ENCODE results near the gene FXR2. TPM values are rescaled to one million over a fixed set of nuclear protein-coding genes. Genes with fewer than 3 reads are reported as not detected.

The FXR2 gene
- total RNA-seq: 42.8 and 59.8 TPM in 2 replicates

DNA sequence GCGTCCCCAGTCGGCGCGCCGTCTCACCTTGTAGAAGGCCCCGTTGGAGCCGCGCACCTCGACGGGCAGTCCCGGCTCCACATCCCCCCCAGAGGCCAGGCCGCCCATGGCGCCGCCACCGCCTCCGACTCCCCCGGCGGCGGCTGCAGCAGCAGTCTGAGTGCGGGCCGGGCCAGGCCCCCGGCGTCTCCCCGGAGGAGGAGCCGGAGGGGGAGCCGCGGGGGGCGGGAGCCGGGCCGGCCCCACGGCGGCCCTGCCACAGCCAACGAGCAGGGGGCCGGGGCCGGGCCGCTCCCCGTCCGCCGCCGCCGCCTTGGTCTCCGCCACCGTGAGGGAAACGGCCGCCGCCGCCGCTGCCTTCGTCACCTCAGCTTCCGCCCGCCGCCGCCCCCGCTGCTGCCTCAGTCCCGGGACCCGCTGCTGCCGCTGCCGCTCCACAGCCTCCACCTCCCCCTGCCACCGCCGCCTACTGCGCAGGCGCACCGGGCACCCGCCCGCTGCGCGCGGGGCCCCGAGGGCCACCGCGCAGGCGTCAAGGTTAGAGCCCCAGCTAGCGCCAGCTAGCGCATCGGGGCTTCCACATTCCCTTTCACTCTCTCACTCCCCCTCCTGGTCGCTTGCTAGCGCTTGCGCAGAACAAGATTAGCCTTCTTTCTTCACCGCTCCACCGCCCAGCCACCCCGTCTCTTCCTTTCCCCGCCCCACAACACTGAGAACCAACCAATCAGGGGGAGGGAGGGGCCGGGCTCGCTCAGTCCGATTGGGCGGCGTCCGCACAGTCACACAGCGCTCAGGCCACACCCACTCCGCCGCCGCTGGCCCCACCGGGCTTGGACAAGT, at the start of gene FXR2:
Gene FXR2, minus strand, starts transcription at position 473 of the 840 bp plus-strand sequence. Its CDS starts 365 bp downstream, at position 108.

DNA sequence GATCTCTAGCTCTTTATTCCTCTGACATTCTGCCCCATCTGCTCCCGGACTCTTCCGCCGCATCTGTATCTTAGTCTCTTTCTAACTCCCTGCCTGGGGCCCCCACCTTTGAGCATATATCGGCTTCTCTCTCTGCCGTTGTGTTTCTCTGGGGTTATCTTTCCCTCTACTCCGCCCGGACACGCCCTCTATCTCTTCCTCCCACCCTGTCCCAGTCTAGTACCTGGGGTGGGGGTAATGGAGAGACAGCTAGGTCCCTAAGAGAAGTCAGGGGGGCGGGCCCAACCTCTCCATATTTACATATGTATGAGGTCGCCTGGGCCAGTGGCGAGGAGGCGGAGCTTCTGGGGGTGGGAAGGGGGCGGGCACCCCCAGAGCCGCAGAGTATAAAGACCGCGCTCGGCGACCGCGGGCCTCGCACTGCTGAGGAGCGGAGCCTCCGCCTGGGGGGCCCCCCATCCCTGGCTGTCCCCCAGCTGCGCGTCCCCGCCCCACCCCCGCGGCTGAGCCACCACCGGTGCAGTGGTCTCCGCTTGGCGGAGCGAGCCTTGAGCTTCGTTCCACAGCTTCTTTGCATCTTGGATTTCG, 35.9 kb upstream of the FXR2 start, which contains the start of gene ATP1B2:
Gene ATP1B2, plus strand, starts transcription at position 418 of the 588 bp plus-strand sequence. CDS start 593 bp downstream, outside the sequence.

DNA sequence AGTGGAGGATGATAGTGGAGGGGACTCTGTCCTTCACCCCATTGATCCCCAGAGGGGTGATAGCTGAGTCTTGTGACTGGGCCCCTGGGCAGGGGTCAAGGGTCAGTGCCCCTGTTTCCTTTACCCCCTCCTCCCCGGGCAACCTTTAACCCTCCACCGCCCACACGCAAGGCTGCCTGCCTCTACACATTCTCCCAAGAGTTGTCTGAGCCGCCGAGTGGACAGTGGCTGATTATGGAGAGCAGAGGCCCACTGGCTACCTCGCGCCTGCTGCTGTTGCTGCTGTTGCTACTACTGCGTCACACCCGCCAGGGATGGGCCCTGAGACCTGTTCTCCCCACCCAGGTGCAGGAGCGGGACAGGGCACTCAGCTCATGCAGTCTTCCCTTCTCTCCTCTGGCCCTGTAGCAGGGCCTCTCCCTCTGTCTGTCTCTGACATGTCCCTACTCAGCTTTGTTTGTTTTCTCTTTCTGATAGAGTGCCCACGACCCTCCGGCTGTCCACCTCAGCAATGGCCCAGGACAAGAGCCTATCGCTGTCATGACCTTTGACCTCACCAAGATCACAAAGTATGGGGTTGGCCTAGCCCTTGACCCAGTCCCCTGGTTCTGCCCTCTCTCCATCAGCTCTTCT, 15.4 kb upstream of the FXR2 start, which contains the start of gene SHBG:
Gene SHBG, plus strand, starts transcription at position 197 of the 633 bp plus-strand sequence. Its CDS starts 38 bp downstream, at position 235.

DNA sequence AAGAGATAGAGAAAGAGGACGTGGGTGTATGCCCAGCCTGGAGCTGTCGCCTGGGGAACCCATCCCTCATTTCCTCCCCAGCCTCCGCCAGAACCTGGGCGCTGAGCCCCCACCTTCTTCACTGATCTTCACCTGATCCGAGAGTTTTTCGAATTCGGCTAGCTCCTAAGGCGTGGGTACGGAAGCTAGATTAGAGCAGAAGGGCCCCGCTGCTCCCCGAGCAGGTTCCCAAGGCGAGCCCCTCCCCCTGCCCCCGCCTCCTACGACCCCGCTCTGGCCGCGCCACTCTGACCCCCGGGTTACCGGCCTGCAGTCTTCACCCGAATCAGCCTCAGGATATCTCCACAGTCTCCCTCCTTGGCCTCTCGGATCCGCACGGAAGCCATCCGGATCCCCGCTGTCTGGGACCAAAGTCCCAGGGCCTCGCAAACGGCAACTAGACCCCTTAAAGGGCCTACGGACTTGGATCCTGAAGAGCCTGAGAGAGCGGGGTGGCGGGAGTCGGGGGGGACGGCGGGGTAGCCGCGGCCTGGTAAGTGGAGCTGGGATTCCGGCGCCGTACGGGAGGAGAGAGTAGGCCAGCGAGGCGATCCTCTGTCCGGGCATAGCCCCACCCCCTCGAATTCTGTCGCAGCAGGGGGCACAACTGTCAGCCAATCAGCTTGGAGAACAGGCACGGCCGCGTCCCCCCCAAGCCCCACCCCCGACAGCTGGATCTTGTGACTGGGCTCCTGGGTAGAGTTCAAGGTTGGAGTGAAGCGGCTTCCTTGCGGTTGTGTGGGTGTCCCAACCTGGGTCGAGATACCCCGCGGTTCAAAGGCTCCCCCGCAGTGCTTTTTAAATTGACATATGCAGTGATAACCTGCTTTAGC, 12.8 kb upstream of the FXR2 start, which contains the start of gene SAT2:
Gene SAT2, minus strand, starts transcription at position 572 of the 872 bp plus-strand sequence. Its CDS starts 186 bp downstream, at position 386.

DNA sequence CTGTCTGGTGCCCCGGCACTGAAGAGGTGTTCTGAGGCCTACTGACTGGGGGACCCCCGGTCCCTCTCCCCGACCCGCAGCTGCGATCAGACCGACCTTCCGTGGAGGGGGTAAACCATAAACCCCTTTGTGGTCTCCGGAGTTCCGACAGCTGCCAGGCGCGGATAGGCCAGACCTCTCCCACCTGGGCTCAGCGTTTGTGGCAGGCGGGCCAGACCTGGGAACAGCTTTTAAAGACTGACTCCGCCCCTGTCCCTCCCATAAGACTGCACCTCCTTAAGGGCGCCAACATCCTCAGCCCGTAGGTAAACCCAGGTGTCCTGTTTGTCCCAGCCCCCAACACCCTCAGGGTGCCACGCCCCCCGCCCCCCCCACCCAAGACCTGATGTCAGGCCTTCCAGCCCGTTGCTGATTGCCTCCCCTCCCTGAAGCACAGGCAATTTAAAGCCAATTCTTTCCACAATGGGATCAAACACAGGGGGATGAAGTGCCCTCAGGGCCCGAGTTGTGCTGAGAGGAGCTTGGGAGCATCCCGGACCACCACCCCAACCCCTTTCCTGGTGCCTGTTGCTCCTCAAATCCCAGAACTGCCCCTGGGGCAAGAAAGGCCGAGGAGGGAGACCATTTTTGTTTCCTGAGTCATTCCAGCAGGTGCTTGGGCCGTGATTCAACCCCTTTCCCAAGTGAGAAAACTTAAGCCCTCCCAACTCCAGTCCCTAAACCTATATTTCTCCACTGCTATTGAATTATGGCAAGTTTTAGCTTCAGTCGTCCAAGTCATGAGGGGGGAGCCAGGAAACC, 24.6 kb downstream of the FXR2 start, which contains the start of gene SOX15:
Gene SOX15, minus strand, starts transcription at position 204 of the 801 bp plus-strand sequence. CDS start 418 bp downstream, outside the sequence.

DNA sequence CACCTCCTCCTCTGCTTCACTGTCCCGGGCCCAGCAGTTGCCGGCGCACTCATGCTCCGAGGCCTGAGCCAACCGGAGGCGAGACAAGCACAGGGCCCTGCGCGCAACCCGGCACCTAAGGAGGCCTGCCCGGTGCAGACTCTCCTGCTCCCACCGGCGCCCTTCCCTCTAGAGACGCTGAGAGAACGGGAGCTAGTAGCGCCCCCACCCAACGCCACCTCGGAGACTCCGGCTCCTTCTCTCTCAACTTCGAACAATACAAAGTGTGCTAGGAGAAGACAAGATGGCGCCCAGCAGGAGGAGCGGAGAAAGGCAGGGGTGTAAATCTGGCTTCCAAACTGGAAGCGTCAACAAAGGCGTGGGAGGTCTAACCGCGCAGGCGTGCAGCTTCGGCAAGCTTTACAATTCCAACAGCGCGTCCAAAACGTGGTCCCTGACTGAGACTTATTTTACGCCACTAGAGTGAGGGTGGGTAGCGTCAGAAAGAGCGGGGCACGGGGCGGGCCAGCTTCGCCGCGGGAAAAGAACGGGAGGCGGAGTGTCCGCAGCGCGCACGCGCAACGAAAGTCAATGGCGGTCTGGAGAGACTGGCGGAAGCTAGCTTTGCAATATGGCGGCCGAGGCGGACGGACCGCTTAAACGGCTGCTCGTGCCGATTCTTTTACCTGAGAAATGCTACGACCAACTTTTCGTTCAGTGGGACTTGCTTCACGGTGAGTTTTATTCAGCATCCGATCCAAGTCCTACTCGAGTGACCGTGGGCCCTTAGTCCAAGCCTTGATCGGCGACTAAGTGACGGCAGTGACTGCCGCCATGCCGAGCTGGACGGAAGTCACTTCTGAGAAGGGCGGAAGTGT, 31.2 kb downstream of the FXR2 start, which contains the start of gene MPDU1:
Gene MPDU1, plus strand, starts transcription at position 600 of the 857 bp plus-strand sequence. Its CDS starts 11 bp downstream, at position 611.

DNA sequence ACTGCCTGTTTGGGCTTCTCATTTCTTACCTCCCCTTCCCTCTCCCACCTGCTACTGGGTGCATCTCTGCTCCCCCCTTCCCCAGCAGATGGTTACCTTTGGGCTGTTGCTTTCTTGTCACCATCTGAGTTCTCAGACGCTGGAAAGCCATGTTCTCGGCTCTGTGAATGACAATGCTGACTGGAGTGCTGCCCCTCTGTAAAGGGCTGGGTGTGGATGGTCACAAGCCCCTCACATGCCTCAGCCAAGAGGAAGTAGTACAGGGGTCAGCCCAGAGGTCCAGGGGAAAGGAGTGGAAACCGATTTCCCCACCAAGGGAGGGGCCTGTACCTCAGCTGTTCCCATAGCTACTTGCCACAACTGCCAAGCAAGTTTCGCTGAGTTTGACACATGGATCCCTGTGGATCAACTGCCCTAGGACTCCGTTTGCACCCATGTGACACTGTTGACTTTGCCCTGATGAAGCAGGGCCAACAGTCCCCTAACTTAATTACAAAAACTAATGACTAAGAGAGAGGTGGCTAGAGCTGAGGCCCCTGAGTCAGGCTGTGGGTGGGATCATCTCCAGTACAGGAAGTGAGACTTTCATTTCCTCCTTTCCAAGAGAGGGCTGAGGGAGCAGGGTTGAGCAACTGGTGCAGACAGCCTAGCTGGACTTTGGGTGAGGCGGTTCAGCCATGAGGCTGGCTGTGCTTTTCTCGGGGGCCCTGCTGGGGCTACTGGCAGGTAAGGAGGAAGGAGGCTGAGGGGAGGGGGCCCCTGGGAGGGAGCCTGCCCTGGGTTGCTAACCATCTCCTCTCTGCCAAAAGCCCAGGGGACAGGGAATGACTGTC, 35.5 kb downstream of the FXR2 start, which contains the start of gene CD68:
Gene CD68, plus strand, starts transcription at position 638 of the 833 bp plus-strand sequence. Its CDS starts 40 bp downstream, at position 678.

DNA sequence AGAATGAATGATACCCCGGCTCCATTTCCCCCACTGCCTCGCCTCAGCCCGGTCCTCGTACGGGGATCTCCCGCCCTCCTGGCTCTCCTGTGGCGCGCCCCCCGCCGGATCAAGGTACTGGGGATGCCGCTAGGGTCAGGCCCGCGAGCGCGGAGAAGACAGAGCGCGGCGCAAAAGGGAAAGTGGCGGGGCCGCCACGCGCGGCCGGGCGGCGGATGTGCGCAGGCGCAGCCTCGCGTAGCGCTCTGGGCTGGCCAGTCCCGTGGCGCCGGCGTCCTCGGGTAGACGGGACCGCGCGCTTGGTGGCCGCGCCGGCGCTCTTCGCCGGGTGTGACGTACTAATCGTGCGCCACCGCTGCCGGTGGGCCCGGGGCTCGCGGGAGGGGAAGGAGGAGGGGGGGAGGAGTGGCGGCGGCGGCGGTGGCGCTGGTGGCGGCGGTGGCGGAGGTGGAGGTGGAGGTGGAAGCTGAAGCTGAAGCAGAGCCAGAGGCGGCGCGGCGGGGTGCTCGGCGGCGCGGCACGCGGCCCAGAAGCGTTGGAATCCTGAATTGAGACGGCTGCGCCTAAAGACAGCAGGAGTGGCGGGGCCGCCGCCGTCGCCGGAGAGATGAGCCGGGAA, 53.0 kb downstream of the FXR2 start, which contains the start of gene SENP3:
Gene SENP3, plus strand, starts transcription at position 331 of the 619 bp plus-strand sequence. CDS start 1,158 bp downstream, outside the sequence.

DNA sequence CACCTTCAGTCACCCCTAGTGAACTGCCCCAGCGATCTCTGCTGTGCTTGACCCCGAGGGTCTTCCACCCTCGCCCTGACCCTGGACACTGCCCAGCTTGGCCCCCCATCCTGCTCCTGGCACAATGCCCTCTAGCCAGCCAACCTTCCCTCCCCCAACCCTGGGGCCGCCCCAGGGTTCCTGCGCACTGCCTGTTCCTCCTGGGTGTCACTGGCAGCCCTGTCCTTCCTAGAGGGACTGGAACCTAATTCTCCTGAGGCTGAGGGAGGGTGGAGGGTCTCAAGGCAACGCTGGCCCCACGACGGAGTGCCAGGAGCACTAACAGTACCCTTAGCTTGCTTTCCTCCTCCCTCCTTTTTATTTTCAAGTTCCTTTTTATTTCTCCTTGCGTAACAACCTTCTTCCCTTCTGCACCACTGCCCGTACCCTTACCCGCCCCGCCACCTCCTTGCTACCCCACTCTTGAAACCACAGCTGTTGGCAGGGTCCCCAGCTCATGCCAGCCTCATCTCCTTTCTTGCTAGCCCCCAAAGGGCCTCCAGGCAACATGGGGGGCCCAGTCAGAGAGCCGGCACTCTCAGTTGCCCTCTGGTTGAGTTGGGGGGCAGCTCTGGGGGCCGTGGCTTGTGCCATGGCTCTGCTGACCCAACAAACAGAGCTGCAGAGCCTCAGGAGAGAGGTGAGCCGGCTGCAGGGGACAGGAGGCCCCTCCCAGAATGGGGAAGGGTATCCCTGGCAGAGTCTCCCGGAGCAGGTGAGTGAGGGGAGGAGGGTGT, 56.0 kb downstream of the FXR2 start, which contains the start of gene TNFSF13:
Gene TNFSF13, plus strand, starts transcription at position 207 of the 776 bp plus-strand sequence. Its CDS starts 290 bp downstream, at position 497.

DNA sequence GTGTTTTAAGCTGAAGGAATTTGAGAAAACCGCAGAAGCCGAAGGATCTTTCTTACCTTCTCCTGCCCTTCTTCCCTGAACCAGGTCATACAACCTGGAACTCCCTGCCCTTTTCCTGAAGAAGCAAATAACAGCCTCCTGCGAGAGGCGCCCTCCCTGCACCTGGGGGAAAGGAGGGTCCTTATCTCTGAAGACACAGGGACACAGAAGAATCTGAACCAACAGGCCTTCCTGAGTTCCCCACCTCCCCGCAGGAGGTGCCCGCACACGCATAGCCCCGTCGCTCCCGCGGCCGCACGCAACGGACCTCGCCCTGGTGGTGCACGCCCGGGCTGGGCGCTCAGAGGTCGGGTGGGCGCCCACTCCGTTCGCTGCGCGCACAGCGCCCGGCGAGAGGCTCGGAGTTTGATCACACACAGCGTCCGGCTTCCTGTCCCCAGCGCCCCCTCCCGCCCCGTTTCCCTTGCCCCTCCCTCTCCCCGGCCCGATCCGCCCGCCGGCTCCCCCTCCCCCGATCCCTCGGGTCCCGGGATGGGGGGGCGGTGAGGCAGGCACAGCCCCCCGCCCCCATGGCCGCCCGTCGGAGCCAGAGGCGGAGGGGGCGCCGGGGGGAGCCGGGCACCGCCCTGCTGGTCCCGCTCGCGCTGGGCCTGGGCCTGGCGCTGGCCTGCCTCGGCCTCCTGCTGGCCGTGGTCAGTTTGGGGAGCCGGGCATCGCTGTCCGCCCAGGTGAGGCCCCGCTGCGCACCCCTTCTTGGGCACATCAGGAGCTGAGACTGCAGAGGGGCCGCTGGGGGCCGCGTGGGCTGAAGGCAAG, 65.9 kb downstream of the FXR2 start, which contains the start of gene TNFSF12:
Gene TNFSF12, plus strand, starts transcription at position 474 of the 816 bp plus-strand sequence. Its CDS starts 96 bp downstream, at position 570.

Other genes with a start within 250 kb of the FXR2 start
- 9.9 and 11.9 TPM in 2 replicates for gene TNK1, start 233.8 kb downstream of the FXR2 start, total RNA-seq
- gene PLSCR3, start 220.4 kb downstream of the FXR2 start, total RNA-seq: 15.8 and 35.2 TPM in 2 replicates
- gene TMEM256, start 210.8 kb downstream of the FXR2 start, total RNA-seq: 125 and 144 TPM in 2 replicates
- 1.9 TPM in 2 replicates for gene NLGN2, start 207.1 kb downstream of the FXR2 start, total RNA-seq
- gene SPEM1, start 194.6 kb downstream of the FXR2 start, total RNA-seq: not detected in 2 replicates
- gene SPEM2, start 189.3 kb downstream of the FXR2 start, total RNA-seq: not detected in 2 replicates
- gene SPEM3, start 186.0 kb downstream of the FXR2 start, total RNA-seq: not detected in 2 replicates
- 13.4 and 28.7 TPM in 2 replicates for gene TMEM102, start 179.5 kb downstream of the FXR2 start, total RNA-seq
- 23.7 and 32.8 TPM in 2 replicates for gene FGF11, start 175.4 kb downstream of the FXR2 start, total RNA-seq
- gene CHRNB1, start 169.8 kb downstream of the FXR2 start, total RNA-seq: 6.2 and 8.7 TPM in 2 replicates
- 16.4 and 22.4 TPM in 2 replicates for gene ZBTB4, start 135.3 kb downstream of the FXR2 start, total RNA-seq
- not detected in 2 replicates for gene SLC35G6, start 133.5 kb downstream of the FXR2 start, total RNA-seq
- gene POLR2A, start 130.5 kb downstream of the FXR2 start, total RNA-seq: 40.7 and 46.7 TPM in 2 replicates
- 2.2 and 4.0 TPM in 2 replicates for gene TNFSF12, start 65.8 kb downstream of the FXR2 start, total RNA-seq
- gene TNFSF13, start 56.1 kb downstream of the FXR2 start, total RNA-seq: 5.3 and 8.2 TPM in 2 replicates
- 102 and 137 TPM in 2 replicates for gene SENP3, start 53.0 kb downstream of the FXR2 start, total RNA-seq
- gene CD68, start 35.3 kb downstream of the FXR2 start, total RNA-seq: 12.8 and 21.3 TPM in 2 replicates
- 92.1 and 93.3 TPM in 2 replicates for gene MPDU1, start 31.0 kb downstream of the FXR2 start, total RNA-seq
- gene SOX15, start 24.8 kb downstream of the FXR2 start, total RNA-seq: 30.6 and 59.9 TPM in 2 replicates
- 24.9 and 27.0 TPM in 2 replicates for gene SAT2, start 12.9 kb upstream of the FXR2 start, total RNA-seq
- gene SHBG, start 15.2 kb upstream of the FXR2 start, total RNA-seq: 0.43 and 0.48 TPM in 2 replicates
- not detected in 2 replicates for gene ATP1B2, start 36.0 kb upstream of the FXR2 start, total RNA-seq
- gene TP53, start 72.6 kb upstream of the FXR2 start, total RNA-seq: 15.8 and 23.1 TPM in 2 replicates
- gene WRAP53, start 73.6 kb upstream of the FXR2 start, total RNA-seq: 4.6 and 4.7 TPM in 2 replicates
- gene EFNB3, start 90.3 kb upstream of the FXR2 start, total RNA-seq: 0.48 TPM in 1 of 2 replicates, not detected in the other
- 0.21 TPM in 1 of 2 replicates, not detected in the other for gene DNAH2, start 102.8 kb upstream of the FXR2 start, total RNA-seq
- gene KDM6B, start 219.3 kb upstream of the FXR2 start, total RNA-seq: 3.4 and 6.3 TPM in 2 replicates
- gene TMEM88, start 240.2 kb upstream of the FXR2 start, total RNA-seq: 0.43 and 0.96 TPM in 2 replicates
- gene NAA38, start 242.7 kb upstream of the FXR2 start, total RNA-seq: 45.1 and 49.0 TPM in 2 replicates
- 8.5 and 9.6 TPM in 2 replicates for gene CYB5D1, start 243.1 kb upstream of the FXR2 start, total RNA-seq

Measured in tracheal epithelial cell (primary cell).